CD4-positive, alpha-beta T cell treated with Interleukin-15 for 1 hour (primary cell): ENCODE data around the gene TUBA3E.
"Not testable (repeated sequence)": the region's sequence is repeated elsewhere in the genome, so short reads cannot be mapped to it uniquely, and the experiment has no call there.

Source experiments
- DNase-seq: peaks from one replicate; pipeline ENCODE4 v3.0.0-alpha.2; 2020

Gene TUBA3E

DNA sequence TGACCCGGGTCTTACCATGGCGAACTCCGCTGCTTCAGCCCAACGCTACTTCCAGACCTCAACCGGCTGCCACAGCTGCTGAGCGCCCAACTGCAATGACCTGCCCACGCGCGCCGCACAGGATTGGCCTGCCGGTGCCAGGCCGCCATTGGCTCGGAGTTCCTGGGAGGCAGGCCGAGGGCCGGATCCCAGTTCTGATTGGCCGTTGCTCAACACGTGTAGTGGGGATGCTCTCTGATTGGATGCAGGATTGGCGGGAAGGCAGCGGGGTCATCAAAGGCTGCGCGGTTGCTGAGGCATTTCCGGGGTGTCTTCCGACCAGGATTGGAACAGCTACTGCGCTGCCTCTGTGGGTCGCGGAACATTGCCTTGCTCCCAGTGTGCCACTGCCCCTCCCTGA, at the start of gene TUBA3E:
Gene TUBA3E, minus strand, starts transcription at position 97 of the 400 bp plus-strand sequence. Its CDS starts 79 bp downstream, at position 18.
- DNase-seq: no peak

DNA sequence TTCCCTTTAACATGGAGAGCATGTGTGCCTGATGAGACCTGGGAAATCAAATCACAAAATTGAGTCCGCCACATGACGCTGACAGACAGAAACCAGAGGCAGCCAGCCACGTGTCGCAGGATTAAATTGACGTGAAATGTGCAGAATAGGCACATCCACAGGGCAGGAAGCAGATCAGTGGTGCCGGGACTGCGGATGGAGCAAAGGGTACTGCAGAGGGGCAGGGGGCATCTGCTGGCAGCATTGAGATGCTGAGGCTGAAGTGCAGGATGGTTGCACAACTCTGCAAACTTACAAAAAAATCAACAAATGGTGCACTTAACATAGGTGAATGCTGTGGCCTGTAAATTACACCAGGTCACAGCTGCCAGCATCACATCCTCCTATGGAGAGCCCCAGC, 48.2 kb upstream of the TUBA3E start:
- DNase-seq: no peak

DNA sequence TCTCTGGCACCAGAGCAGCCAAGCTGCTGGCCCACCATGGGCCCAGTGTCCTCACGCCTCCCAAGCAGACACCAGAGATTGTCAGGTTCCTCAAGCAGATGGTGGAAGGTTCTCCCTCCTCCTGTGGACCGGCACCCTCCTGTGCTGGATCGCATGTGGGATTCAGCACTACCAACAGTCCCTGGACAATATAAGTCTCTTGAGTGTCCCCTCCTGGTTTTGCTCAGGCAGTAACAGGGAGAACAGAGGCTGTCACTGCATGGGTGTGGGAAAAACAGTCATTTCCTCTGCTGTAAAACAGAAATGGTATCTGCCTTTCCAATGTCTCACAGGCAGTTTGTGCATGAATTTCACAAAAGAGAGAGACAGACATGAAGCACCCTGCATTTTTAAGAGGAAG, 47.7 kb upstream of the TUBA3E start:
- DNase-seq: no peak

DNA sequence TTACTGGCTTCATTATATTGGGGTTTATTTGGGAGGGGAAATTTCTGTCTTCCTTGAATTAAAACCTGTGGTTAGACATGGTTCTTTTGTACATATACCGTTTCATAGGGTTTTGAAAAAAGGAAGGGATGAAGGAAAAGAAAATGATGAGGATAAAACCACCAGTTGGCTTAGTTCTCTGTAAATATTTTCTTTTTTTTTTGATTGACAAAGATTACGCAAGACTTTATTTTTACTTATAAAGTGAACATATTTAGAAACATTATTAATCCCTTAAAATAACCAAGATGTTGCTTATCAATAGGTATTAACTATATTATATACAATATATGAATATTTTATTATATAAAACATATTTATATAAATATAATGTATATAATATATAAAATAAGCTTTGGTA, 45.1 kb upstream of the TUBA3E start:
- DNase-seq: no peak

DNA sequence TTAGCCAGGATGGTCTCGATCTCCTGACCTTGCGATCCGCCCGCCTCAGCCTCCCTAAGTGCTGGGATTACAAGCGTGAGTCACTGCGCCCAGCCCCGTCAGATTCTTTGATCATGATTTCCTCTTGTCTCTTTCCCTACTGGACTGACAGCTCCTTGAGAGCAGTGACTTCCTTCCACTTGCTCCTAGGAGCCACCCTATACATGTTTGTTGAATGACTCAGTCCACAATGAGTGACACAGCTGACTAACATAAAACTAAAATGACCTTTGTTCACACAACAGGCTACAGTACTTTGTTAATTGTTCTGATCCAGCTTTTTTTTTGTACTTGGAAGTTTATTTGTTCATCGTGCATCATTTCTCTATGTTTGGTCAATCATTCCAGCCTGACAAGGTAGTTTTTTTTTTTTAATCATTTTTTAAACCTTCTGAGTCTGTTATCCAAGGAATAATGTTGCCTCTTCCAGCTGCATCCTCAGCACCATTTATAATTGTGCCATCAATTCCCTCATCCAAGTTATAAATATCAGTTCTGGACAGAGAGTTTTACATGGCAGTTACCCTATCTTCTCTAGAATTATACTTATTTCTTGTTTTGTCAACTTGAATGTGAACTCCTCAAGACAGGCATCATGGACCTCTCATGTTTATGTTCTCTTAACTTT, 42.9 kb upstream of the TUBA3E start:
- no peak for DNase-seq

DNA sequence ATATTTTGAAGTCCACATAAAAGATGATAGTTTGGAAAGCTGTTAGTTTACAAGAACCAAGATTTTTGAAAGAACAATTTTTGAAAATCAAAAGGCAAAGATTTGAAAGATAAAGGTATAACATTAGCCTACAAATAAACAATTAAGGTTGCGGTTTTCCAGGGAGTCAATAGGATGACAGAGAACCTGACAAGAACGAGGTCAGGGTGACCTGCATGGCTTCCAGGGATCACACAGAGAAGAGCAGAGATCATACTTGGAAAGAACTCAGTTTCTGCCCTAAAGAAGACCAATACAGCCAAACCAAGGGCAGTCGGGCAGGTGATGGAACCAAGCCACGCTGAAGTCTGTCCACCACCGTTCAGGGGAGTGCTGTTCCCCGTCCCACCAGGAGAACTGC, 41.3 kb upstream of the TUBA3E start:
- DNase-seq: not testable (repeated sequence)

DNA sequence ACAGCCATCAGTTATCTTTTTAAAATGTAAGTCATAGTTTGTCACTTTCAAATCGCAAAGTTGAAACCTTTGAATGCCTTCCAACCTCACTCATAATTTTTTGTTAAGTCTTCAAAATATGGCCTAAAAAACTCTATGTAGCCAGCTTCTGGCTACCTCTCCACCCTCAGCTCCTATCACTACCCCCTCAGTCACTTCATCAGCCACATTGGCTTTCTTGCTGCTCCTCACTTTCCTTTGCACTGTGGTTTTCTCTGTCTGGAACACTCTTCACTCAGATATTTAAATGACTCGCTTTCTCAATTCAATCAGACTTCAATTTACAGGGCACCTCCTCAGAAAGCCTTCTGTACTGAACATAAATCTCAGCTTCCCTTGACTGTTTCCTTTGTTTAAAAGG, 34.8 kb upstream of the TUBA3E start:
- not testable (repeated sequence) for DNase-seq

DNA sequence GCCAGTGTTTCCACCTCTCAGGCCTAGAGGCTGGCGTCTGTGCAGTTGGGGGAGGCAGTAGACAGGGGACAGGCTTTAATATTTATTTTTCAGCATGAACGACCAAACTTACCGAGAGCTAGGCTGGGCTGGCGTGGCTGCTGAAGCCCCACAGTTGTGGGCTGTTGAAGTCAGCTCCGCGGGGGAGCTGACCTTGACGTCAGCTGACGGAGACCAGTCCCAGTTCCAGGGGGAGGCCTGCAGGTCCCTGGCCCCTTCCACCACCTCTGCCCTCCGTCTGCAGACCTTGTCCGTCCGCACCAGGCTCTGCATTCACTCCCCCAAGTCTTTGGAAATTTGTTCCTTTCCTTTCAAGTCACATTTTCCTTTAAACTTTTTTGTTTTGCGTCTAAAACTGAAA, 33.4 kb upstream of the TUBA3E start:
- DNase-seq: no peak

DNA sequence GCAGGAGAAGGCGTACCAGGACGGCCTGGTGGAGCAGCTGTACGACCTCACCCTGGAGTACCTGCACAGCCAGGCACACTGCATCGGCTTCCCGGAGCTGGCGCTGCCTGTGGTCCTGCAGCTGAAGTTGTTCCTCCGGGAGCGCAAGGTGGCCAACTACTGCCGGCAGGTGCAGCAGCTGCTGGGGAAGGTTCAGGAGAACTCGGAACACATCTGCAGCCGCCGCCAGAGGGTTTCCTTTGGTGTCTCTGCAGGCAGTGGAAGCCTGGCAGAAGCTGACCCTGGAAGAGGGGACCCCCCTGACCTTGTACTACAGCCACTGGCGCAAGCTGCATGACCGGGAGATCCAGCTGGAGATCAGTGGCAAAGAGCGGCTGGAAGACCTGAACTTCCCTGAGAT, 32.7 kb upstream of the TUBA3E start:
- DNase-seq: not testable (repeated sequence)

DNA sequence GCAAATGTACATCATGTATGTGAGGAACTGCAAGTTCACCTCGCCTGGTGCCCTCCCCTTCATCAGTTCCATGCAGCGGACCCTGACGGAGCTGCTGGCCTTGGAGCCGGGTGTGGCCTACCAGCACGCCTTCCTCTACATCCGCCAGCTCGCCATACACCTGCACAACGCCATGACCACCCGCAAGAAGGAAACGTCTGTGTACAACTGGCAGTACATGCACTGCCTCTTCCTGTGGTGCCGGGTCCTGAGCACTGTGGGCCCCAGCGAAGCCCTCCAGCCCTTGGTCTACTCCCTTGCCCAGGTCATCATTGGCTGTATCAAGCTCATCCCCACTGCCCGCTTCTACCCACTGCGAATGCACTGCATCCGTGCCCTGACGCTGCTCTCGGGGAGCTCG, 32.1 kb upstream of the TUBA3E start:
- not testable (repeated sequence) for DNase-seq

DNA sequence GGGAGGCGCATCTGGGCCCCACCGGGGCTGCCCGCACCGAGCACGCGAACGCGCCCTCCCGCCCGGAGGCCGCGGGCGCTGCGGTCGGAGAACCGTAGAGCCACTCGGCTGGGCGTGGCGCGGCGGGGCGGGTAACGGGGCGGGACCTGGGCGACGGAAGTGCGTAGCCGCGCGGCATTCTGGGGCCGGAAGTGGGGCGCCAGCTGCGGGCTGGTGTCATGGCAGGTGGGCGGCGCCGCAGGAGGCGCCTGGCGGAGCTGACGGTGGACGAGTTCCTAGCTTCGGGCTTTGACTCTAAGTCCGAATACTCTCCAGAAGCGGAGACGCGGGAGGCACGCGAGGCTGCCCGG, 30.9 kb upstream of the TUBA3E start:
- peak; percentile 36 for DNase-seq

DNA sequence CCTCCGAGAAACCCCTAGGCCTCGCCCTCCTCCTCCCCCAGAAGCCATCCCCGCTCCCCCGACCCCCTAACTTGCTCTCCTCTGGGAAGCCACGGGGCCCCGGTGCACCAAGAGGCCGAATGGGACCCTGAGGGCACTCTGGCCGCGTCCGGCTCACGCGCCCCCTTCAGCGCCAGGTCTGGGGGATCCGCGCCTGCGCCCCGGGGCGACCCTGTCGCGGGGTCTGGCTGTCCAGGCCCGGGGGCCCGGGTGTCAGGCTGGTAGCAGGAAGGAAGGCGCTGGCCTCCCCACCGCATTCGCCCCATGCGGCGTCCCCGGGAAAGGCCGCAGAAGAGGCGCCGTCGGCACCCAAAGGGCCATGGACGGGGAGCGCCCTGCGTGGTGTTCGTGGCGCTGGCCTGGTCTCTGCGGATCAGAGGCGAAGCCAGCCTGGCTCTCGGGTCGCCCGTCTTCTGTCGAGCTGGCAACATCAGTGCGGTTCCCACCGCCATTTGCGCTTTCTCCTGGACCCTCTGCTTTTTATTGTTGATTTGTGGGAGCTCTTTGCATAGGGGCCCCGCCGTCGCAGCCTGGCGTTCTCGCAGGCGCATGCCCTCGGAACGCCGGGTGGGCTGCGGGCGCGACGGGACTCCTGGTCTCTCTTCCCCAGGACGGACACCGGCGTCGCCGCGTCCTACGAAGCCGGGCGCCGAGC, 30.4 kb upstream of the TUBA3E start:
- not testable (repeated sequence) for DNase-seq

DNA sequence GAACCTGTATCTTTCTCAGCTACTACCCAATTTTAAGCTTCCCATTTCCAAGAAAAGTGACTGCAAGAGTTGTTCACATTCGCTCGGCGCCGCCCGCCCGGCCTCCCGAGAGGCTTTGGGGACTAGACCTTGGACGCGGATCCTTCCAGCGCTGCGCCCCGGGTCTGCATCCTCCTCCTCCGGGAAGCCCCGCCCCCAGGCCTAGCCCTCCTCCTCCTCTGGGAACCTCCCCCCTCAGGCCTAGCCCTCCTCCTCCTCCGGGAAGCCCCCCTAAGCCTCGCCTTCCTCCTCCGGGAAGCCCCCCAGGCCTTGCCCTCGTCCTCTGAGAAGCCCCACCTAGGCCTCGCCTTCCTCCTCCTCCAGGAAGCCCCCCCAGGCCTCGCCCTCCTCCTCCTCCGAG, 29.8 kb upstream of the TUBA3E start:
- DNase-seq: not testable (repeated sequence)

DNA sequence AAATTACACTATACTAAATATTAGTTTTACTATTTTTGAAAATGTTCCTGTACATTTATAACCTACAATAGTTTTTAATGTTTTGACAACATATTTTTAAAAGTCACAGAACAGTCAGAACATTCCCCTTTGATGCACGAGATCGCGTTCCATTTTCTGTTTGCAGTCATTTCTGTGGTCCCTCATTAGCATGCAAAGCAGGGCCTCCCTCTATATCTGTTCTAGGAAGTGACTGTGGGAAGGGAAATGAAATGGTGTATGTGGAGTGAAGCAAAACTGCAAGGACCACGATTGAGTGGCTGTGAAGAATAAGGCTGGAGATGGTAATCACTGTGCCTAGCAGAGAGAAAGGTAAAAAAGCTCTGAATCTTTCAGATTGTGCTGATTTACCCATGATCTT, 24.3 kb upstream of the TUBA3E start:
- not testable (repeated sequence) for DNase-seq

DNA sequence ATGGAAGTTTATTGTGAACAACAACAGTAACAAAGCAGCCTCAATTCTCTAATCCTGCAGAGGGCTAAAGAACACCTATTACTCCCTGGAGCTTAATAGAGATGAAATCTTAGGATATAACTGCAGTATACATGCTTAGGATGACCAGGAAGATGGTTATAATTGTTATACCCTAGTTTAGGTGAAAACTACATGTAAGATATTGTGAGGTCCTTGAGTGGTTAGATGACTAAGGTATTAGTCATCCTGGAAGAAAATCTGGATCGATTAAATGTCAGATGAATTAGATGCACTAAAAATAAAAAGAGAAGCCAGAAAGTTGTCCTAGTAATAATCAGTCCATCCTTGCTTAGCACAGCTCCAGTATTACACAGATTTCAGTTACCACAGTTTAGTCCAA, 22.3 kb upstream of the TUBA3E start:
- DNase-seq: not testable (repeated sequence)

DNA sequence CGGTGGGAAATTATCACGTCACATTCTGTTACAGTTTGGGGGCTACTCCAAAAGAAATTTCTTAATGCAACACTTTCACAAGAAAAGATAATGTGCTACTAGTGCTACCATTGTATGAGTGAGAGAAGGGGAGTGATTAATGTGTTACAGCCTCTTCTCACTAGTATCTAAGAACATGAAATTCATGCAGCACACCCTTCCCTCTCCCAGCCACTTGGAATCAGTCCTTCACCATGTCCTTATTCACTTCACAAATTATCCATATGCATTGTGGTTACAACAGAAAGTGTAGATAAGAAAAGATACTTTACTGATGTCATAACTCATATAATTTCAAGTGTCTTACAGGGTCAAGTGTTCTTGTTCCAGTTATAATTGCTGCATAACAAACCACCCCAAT, 20.9 kb upstream of the TUBA3E start:
- not testable (repeated sequence) for DNase-seq

DNA sequence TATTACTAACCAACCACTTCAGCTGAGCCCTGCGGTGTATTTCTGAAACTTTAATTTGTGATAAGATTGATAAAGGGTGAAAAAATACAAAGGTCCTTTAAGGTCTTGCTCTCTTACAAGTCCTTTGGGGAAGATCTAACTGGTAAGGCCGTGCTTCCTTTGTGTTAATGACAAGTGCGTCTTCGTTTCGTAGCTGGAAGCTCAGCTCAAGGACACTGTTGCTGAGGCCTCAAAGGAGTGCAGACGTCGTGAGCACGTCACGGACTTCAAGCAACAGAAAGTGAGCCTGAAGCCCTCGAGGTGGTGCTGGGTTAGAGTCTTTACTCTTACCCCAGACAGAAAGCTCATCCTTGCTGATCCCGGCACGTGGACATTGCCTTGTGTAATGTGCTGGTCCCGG, 8.8 kb upstream of the TUBA3E start:
- not testable (repeated sequence) for DNase-seq

DNA sequence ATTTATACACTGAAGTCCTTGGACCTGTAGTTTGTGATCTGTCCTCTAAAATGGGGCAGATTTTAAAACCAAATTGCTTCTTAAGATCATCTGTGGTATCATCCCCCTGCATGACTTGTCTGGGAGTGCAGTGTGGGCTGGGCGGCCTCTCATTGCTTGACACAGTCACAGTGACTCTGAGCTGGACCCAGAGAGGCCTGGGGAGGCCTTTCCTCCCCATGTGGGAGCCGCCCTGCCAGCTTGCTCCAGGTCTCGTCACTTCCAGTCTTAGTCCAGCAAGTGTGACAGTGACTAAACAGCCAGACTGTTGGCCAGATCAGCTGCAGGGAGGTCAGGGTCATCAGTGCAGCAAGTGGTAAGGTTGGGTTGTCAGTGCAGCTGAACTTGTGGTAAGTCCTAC, 4.9 kb upstream of the TUBA3E start:
- not testable (repeated sequence) for DNase-seq

DNA sequence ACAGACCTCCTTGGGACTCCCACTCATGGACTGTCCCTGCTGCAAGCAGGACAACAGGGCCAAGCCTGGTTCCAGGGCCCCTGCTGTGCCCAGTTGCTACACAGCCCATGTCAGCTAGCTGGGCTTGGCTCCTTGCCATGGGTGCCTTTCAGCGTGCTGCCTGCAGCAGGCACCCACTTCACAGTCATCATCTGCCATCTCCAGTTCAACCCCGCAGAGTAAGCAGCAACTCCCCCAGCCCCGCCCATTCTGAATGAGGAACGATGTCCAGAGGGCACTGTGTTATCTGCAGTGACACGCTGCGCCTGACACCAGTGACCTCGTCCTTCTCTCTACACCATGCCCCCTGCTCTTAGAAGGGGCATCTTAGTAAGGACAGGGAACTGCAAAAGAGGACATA, 4.3 kb upstream of the TUBA3E start:
- not testable (repeated sequence) for DNase-seq

DNA sequence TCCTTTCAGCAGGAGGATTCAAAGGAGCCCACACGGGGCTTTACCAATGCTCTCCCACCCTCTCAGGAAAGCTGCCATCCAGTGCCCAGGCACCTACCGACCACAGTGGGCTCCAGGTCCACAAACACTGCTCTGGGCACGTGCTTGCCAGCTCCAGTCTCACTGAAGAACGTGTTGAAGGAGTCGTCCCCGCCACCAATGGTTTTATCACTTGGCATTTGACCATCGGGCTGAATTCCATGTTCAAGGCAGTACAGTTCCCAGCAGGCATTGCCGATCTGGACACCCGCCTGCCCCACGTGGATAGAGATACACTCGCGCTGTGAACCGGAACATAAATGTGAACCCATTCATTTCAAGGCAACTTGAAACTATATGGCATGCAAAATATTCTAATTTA, 2.2 kb downstream of the TUBA3E start:
- DNase-seq: not testable (repeated sequence)

DNA sequence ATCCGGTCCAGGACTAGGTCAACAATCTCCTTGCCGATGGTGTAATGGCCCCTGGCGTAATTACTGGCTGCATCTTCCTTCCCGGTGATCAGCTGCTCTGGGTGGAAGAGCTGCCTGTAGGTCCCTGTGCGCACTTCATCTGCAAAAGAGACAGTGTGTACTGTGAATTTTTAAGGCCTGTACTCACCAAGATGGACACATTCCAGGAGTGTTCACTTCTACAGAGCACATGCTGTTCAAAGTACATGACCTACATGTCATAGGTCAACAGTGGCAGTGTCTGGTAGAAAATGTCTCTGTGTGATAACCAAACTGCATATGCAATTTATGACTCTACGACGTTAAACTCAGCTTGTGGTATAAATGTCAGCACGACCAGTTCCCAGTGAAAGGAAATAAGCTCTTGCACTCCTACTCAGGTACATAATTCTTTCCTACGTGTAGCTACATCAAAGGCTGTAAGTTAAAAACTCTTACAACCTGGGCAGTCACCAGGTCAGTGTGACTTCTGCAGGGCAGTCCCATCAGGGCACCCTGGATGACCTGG, 3.1 kb downstream of the TUBA3E start:
- not testable (repeated sequence) for DNase-seq

DNA sequence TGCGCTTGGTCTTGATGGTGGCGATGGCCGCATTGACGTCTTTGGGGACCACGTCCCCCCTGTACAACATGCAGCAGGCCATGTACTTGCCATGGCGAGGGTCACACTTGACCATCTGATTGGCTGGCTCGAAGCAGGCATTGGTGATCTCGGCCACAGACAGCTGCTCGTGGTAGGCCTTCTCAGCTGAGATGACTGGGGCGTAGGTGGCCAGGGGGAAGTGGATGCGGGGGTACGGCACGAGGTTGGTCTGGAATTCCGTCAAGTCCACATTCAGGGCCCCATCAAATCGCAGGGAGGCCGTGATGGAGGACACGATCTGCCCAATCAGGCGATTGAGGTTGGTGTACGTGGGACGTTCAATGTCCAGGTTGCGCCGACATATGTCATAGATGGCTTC, 4.4 kb downstream of the TUBA3E start:
- not testable (repeated sequence) for DNase-seq

DNA sequence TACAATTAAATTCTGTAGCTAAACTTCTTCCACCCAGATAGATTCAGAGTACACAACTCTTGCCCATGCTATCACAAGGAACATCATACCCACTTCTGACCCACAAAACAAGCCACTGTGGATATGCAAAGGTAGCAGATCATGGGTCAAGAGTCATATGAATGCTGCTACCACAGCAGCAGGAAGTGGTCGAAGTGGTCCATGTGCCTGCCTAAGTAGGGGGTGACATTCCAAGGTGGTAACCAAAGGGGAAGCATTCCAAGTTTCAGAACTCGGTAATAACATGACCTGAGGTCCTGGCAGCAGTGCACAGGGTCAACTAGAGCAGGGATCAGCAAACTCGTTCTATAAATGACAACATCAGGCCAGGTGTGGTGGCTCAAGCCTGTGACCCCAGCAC, 5.8 kb downstream of the TUBA3E start:
- not testable (repeated sequence) for DNase-seq

DNA sequence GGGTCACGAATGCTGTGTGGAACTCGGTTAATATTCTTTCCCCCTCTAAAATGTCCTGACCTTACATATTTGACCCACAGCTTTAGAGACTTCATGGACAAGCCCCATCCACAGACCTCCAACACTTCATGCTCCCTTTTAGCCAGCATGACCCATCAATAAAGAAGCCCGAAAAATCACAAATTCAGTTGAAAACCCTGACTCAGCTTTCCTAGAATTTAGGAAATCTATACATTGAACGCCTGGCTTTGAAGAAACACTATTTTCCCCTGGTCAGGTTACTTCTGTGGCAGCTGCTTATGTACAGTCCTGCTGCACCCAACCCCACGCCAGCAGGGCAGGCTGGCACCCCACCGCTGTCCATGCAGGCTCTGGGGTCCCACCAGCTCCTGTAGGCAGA, 6.9 kb downstream of the TUBA3E start:
- not testable (repeated sequence) for DNase-seq
